ENCODE results near the gene AMMECR1L. TPM values are rescaled to one million over a fixed set of nuclear protein-coding genes. Genes with fewer than 3 reads are reported as not detected.
"Not testable (repeated sequence)": the region's sequence is repeated elsewhere in the genome, so short reads cannot be mapped to it uniquely, and the experiment has no call there.

AMMECR1L gene
- total RNA-seq, 2 experiments from 2014 or later = 9.8 to 17.1 TPM

- BruUV-seq (replicated peaks) = no TSS peak
- no peaks in the 10 kb centered on the region for H3K36me3 ChIP-seq (ENCODE audit: insufficient read depth, low read length)
- H3K4me1 ChIP-seq (ENCODE audit: insufficient read depth, low read length, poor library complexity, severe bottlenecking) = peaks cover 8% of the 10 kb centered on the region
- H3K4me3 ChIP-seq (ENCODE audit: low read depth, low read length, poor library complexity, severe bottlenecking) = no peak overlapping the region
- no peaks in the 10 kb centered on the region for H3K79me2 ChIP-seq (ENCODE audit: insufficient read depth, low read depth, low read length)
- H3K9me2 ChIP-seq (ENCODE audit: insufficient read depth, low read length) = no peaks in the 10 kb centered on the region
- no peaks in the 10 kb centered on the region for H4K20me1 ChIP-seq (ENCODE audit: insufficient read depth, low read length)
- no peak overlapping the region for H2AFZ ChIP-seq (ENCODE audit: low read length)
- TF ChIP-seq CTCF (conservative IDR thresholded peaks at IDR 0.05; ENCODE audit: low read length) = no peak
- no peak for TF ChIP-seq EZH2phosphoT487 (IDR thresholded peaks at IDR 0.05; ENCODE audit: borderline replicate concordance, low read depth, low read length)
- no peak overlapping the region for H3K4me2 ChIP-seq (ENCODE audit: low read length)
- H3K9me3 ChIP-seq (ENCODE audit: low read length) = no peaks in the 10 kb centered on the region
- ChIA-PET POLR2A (no interaction called here), CTCF (ENCODE audit: unreplicated experiment) (no interaction called here)
- DNase-seq (ENCODE audit: low spot score) = no peak
- no peak overlapping the region for H3K27ac ChIP-seq (ENCODE audit: low read depth, low read length, poor library complexity, severe bottlenecking)
- intact Hi-C loops (cut with micrococcal nuclease; ENCODE audit: unreplicated experiment) = no loop called here
Observed at GRCh38 chr2:127893033-127893432, 7.3 kb upstream of the AMMECR1L start.

DNA sequence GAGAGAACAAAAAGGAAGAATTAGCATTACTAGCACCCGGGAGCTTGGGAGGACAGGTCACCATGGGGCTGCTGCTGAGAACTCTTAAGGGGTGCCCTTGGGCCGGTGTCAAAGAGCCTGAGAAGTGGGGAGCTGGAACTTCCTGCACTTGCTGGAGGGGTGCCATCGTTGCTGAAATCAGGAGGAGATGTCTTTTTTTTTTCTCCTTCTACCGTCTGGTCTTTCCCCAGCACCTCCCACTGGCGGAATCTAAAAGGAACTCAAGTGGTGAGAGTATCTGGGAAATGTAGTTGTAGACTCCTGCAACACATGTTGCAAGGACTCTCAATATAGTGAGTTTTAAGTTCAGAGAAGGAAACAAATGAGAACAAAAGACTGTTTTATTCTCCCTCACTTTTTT, 6.1 kb upstream of the AMMECR1L start:
- POLR2A ChIA-PET = no interaction called here
- H3K27ac ChIP-seq (ENCODE audit: low read depth, low read length, poor library complexity, severe bottlenecking) = no peak overlapping the region
- peaks cover 10% of the 10 kb centered on the region for H3K4me1 ChIP-seq (ENCODE audit: insufficient read depth, low read length, poor library complexity, severe bottlenecking)
- no peak overlapping the region for H2AFZ ChIP-seq (ENCODE audit: low read length)
- H3K9me2 ChIP-seq (ENCODE audit: insufficient read depth, low read length) = no peaks in the 10 kb centered on the region
- H3K36me3 ChIP-seq (ENCODE audit: insufficient read depth, low read length) = no peaks in the 10 kb centered on the region
- H3K9me3 ChIP-seq (ENCODE audit: low read length) = no peaks in the 10 kb centered on the region
- no peaks in the 10 kb centered on the region for H4K20me1 ChIP-seq (ENCODE audit: insufficient read depth, low read length)
- intact Hi-C loops (cut with micrococcal nuclease; ENCODE audit: unreplicated experiment) = no loop called here
- peaks cover 12% of the 10 kb centered on the region; the same call in 1 of the 2 replicates for H3K79me2 ChIP-seq (ENCODE audit: insufficient read depth, low read depth, low read length)
- TF ChIP-seq CTCF (conservative IDR thresholded peaks at IDR 0.05; ENCODE audit: low read length) = no peak
- no peak for TF ChIP-seq EZH2phosphoT487 (IDR thresholded peaks at IDR 0.05; ENCODE audit: borderline replicate concordance, low read depth, low read length)
- H3K4me3 ChIP-seq (ENCODE audit: low read depth, low read length, poor library complexity, severe bottlenecking) = no peak overlapping the region
- no peak overlapping the region for H3K4me2 ChIP-seq (ENCODE audit: low read length)
- no peak for DNase-seq (ENCODE audit: low spot score)
- BruUV-seq (replicated peaks) = no TSS peak
- CTCF ChIA-PET (ENCODE audit: unreplicated experiment) = no interaction called here

DNA sequence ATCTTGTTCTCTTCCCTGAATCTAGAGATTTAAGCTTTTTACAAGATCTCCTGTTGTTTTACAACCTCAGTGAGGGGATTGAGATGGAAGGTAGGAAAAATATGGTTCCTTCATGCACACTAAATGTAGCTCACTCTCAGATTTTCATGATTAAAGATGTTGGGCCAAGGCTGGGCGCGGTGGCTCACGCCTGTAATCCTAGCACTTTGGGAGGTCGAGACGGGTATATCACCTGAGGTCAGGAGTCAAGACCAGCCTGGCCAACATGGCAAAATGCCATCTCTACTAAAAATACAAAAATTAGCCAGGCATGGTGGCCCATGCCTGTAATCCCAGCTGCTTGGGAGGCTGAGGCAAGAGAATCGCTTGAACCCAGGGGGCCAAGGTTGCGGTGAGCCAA, 5.0 kb upstream of the AMMECR1L start:
- H3K27ac ChIP-seq (ENCODE audit: low read depth, low read length, poor library complexity, severe bottlenecking); H3K9me2 ChIP-seq (ENCODE audit: insufficient read depth, low read length); H3K4me2 ChIP-seq (ENCODE audit: low read length); H3K36me3 ChIP-seq (ENCODE audit: insufficient read depth, low read length); BruUV-seq (replicated peaks); POLR2A ChIA-PET; H3K9me3 ChIP-seq (ENCODE audit: low read length); H4K20me1 ChIP-seq (ENCODE audit: insufficient read depth, low read length); CTCF ChIA-PET (ENCODE audit: unreplicated experiment); H2AFZ ChIP-seq (ENCODE audit: low read length); H3K4me1 ChIP-seq (ENCODE audit: insufficient read depth, low read length, poor library complexity, severe bottlenecking); intact Hi-C loops (cut with micrococcal nuclease; ENCODE audit: unreplicated experiment); DNase-seq (ENCODE audit: low spot score); H3K4me3 ChIP-seq (ENCODE audit: low read depth, low read length, poor library complexity, severe bottlenecking): not testable (repeated sequence)
- peaks cover 12% of the 10 kb centered on the region; the same call in 1 of the 2 replicates for H3K79me2 ChIP-seq (ENCODE audit: insufficient read depth, low read depth, low read length)
